Measurements from ENCODE around the gene KCNJ15. TPM values are rescaled to one million over a fixed set of nuclear protein-coding genes. Genes with fewer than 3 reads are reported as not detected.

KCNJ15 gene
- total and polyA plus RNA-seq, 2 of the 13 experiments (the other 11 are each of a cell fraction or from before 2014, with no cell fraction given), result not detected

- H3K9ac ChIP-seq (ENCODE audit: insufficient read depth, low read depth, low read length), result no peak overlapping the region
- no peak for FAIRE-seq
- in situ Hi-C loops (cut with HindIII; ENCODE audit: extremely low pct_ligation_motif_present, low pct_unique_long_range_greater_than_20kb), result no loop called here
- no peaks in the 10 kb centered on the region for H4K20me1 ChIP-seq (ENCODE audit: insufficient read depth, low read length)
- no peaks in the 10 kb centered on the region for H3K27me3 ChIP-seq (ENCODE audit: control insufficient read depth in 1 of 2, insufficient read depth in 2 of 2, low read length in 2 of 2)
- H3K4me1 ChIP-seq (ENCODE audit: insufficient read depth, low read length), result no peaks in the 10 kb centered on the region
- CTCF ChIA-PET (ENCODE audit: low intra/inter-chr PET ratio, low total read pairs), result no interaction called here
- H3K4me3 ChIP-seq (replicated peaks in 1 of 3; ENCODE audit: insufficient read depth in 1 of 3, low read depth in 2 of 3, low read length in 3 of 3), result no peak overlapping the region
- POLR2A ChIA-PET, result no interaction called here
- BruUV-seq (replicated peaks), result no TSS peak
- DNase-seq (ENCODE audit: low spot score), result no peak
- no peak overlapping the region for H3K27ac ChIP-seq (ENCODE audit: extremely low read length, insufficient read depth, low read length)
- TF ChIP-seq ZNF138 (CRISPR knock-in tag; IDR thresholded peaks at IDR 0.05; ENCODE audit: low read depth) (no peak), RARG (CRISPR knock-in tag; IDR thresholded peaks at IDR 0.05; ENCODE audit: low read depth) (no peak), ZFP62 (CRISPR knock-in tag; IDR thresholded peaks at IDR 0.05) (no peak), SALL2 (CRISPR knock-in tag; IDR thresholded peaks at IDR 0.05) (no peak), ZNF781 (CRISPR knock-in tag; IDR thresholded peaks at IDR 0.05; ENCODE audit: borderline replicate concordance, not compliant biosample characterization) (no peak), JUNB (CRISPR knock-in tag; IDR thresholded peaks at IDR 0.05; ENCODE audit: borderline replicate concordance) (no peak), FOXK2 (IDR thresholded peaks at IDR 0.05) (no peak), ZNF746 (CRISPR knock-in tag; IDR thresholded peaks at IDR 0.05) (no peak), ZNF777 (CRISPR knock-in tag; IDR thresholded peaks at IDR 0.05) (no peak), CHCHD3 (CRISPR knock-in tag; IDR thresholded peaks at IDR 0.05) (no peak), ZNF563 (CRISPR knock-in tag; IDR thresholded peaks at IDR 0.05) (no peak), ERF (CRISPR knock-in tag; IDR thresholded peaks at IDR 0.05) (no peak), HDAC6 (IDR thresholded peaks at IDR 0.05; ENCODE audit: low read depth, low read length) (no peak), HOXA7 (CRISPR knock-in tag; IDR thresholded peaks at IDR 0.05) (no peak), ZNF24 (IDR thresholded peaks at IDR 0.05) (no peak), AKAP8 (CRISPR knock-in tag; IDR thresholded peaks at IDR 0.05) (no peak), SATB2 (CRISPR knock-in tag; IDR thresholded peaks at IDR 0.05) (no peak)
- TF ChIP-seq, protein P1, sequence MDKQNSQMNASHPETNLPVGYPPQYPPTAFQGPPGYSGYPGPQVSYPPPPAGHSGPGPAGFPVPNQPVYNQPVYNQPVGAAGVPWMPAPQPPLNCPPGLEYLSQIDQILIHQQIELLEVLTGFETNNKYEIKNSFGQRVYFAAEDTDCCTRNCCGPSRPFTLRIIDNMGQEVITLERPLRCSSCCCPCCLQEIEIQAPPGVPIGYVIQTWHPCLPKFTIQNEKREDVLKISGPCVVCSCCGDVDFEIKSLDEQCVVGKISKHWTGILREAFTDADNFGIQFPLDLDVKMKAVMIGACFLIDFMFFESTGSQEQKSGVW (CRISPR knock-in tag; IDR thresholded peaks at IDR 0.05; ENCODE audit: borderline replicate concordance), result no peak
- TF ChIP-seq, protein P2, sequence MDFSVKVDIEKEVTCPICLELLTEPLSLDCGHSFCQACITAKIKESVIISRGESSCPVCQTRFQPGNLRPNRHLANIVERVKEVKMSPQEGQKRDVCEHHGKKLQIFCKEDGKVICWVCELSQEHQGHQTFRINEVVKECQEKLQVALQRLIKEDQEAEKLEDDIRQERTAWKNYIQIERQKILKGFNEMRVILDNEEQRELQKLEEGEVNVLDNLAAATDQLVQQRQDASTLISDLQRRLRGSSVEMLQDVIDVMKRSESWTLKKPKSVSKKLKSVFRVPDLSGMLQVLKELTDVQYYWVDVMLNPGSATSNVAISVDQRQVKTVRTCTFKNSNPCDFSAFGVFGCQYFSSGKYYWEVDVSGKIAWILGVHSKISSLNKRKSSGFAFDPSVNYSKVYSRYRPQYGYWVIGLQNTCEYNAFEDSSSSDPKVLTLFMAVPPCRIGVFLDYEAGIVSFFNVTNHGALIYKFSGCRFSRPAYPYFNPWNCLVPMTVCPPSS (IDR thresholded peaks at IDR 0.05), result no peak
- H3K79me2 ChIP-seq (ENCODE audit: insufficient read depth, low read length), result no peaks in the 10 kb centered on the region
- H2AFZ ChIP-seq (ENCODE audit: low read length), result no peak overlapping the region
- H3K9me3 ChIP-seq (ENCODE audit: low read length), result no peaks in the 10 kb centered on the region
- no peaks in the 10 kb centered on the region for H3K36me3 ChIP-seq (replicated peaks in 1 of 2; ENCODE audit: control insufficient read depth in 1 of 2, insufficient read depth in 2 of 2, low read length in 2 of 2)
- whole genome bisulfite sequencing (ENCODE audit: low lambda C conversion rate), result 21% methylated on average over 5 of the region's 6 CpGs
- no peak for ATAC-seq
- no peak overlapping the region for H3K4me2 ChIP-seq (ENCODE audit: low read depth, low read length)
- intact Hi-C loops (cut with micrococcal nuclease; ENCODE audit: unreplicated experiment), result no loop called here
These were observed 24.1 kb downstream of the KCNJ15 start for GRCh38 chr21:38280867-38281266.
